CD4-positive, alpha-beta T cell treated with Interleukin-10 for 1 hour (primary cell): Measurements from ENCODE around the gene ANKRD39.
"Not testable (repeated sequence)": the region's sequence is repeated elsewhere in the genome, so short reads cannot be mapped to it uniquely, and the experiment has no call there.

ENCODE experiments used
- DNase-seq: peaks from one replicate; pipeline ENCODE4 v3.0.0-alpha.2; 2020

Gene ANKRD39, protein sequence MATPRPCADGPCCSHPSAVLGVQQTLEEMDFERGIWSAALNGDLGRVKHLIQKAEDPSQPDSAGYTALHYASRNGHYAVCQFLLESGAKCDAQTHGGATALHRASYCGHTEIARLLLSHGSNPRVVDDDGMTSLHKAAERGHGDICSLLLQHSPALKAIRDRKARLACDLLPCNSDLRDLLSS

DNA sequence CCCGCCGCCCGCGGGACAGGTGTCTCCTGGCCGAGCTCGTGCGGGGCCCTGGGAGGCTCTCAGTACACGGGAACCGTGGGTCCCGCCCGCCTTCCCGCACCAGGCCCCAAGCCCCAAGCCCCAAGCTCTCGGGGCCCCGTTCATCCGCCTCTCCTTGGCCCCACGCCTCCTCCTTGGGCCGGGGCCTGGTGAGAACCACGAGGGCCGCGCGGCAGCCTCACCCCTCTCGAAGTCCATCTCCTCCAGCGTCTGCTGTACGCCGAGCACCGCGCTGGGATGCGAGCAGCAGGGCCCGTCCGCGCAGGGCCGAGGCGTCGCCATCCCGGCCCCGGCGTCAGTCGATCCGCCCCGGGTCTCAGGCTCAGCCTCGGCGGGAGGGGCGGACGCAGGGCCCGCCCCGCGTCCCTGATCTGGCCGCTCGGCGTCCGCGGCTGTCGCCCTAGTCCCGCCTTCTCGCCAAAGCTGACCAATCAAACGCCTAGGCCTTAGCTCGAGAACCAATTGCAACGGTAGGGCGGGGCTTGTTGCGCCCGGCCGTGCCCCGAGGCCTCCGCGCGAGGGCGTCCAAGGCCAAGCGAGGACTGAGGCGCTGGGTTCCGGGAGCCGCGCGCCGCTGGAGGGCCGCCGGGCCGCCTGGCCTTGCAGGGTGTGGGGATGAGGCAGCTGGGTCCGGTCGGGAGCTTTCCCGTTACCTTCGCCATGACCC lies at the start of gene ANKRD39:
ANKRD39 (minus strand) TSS at position 350 of the 706 bp plus-strand sequence; CDS start at position 321, 29 bp downstream.
- peak; percentile 99 for DNase-seq

- DNase-seq, result no peak
These were observed 48.9 kb upstream of the ANKRD39 start for GRCh38 chr2:96906729-96907114.

GRCh38 chr2:96903815-96904214 lies 46.0 kb upstream of the ANKRD39 start:
- no peak for DNase-seq

- DNase-seq, result no peak
These were observed 45.5 kb upstream of the ANKRD39 start for GRCh38 chr2:96903318-96903717.

DNA sequence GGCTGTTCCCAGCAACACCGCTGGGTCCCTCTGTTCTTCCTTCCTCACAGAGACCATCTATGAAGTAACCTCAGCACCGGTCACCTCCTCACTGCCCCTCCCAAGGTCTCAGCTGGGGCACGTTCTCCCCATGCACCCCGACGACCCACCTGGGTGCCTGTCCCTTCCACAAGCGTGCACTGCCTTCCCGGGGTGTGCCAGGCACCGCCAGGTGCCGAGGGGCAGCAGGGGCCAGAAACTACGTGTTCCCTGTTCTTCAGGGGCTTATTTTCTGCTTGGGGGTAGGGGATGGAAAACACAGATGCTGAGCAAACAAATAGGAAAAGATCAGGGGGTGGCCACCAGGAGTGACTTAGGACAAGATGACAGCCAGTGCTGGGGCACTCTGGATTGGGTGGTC lies 42.4 kb upstream of the ANKRD39 start:
- no peak for DNase-seq

GRCh38 chr2:96899413-96899741 lies 41.6 kb upstream of the ANKRD39 start:
- no peak for DNase-seq

DNA sequence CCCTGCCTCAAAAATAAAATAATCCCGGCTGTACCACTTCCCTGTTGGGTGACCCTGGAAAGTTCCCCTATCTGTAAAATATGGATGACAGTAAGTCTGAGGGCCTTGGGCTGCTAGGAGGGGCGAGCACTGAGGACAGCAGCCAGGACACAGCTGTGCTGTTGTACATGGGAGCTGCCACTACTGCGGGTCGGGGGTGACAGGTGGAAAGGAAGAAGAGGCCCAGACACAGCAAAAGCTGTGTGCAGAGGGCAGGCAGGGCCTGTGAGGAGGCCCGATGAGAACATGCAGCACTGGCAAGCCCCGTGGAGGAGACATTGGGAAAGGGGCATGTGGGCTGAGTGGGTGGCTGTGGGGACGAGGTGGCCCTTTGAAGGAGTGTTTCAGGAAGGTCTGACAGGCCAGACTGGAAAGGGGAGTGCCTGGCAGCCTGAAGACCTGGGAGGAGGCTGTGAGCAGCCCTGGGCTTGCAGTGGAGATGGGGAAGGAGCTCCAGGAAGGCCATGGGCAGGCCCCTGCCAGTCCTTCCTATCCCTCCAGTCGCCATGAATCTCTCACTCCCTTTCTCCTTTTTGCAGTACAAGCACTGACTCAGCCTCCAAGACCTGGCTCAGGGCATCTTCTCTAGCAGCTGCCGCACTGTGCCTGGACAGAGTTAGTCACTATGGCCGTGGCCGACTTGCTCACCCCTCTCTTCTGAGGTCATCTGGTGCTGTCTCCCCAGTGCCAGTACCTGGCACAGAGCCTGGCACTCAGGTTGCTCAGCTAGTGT lies 41.0 kb upstream of the ANKRD39 start:
- DNase-seq, result no peak

- DNase-seq, result no peak
These were observed 40.3 kb upstream of the ANKRD39 start for GRCh38 chr2:96898135-96898505.

DNA sequence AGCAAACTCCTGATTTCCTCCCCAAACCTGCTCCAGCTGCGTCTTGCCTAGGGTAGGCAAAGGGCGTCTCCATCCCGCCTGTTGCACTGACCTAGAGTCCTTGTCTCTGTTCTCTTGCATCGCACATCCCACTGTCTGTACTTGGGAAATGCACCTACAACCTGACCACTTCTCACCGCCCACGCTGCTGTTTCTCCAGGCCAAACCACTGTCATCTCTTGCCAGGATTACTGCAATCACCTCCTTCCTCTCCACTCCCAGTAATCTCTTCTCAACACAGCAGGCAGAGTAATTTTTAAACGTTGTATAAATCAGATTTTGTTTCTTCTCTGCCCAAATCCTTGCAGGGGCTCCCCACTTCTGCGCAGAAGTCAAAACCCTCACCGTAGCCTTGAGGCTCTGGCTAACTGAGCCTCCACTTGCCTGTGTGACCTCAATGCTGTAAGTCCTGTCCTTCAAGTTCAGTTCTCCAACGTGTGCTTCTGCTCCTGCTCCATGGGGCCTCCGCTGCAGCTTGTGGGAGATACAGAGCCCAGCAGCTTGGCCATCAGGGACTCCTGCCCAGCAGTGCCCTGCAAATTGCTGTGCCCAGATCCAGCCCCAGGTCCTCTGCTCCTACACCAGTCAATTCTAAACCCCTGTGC lies 39.8 kb upstream of the ANKRD39 start:
- no peak for DNase-seq

DNA sequence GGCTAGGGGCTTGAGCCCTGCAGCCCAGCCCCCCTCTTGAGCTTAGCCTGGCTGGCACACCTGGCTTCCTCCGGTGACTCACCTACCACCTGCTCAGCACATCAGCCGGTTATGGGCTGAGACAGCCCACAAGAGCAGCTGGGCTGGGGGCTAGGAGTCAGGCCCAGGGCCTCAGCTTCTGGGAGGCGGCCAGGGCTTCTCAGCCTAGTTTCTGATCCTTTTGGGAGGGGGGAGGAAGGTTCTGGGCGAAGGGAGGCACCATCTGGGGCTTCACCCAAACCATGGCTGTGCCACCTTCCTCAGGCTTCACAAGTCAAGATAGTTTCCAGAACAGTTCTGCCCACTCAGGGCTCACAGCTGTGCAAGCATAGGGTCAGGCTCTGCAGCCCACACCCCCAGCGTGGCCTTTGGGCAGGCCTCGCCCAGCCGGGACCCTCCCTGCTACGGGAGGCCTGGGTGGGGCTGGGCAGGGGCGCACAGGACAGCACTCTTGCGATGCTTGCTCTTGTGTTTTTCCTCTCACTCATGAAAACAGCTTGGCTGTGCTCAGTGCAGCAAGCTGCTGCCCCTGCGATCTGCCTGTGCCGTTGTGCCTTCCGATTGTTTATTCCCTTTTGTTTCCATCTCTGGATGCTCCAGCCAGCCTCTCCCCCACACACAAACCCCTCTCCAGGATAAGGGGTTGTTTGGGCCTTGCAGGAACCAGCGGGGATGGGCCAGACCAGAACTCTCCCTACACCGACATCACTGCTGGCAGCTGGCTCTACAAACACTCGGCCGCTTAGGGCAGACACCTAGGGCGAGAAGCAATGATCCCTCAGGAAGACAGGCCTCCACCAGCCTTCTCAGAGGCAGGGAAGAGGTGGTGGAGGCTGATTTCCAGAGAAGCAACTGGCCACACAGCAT lies 38.2 kb upstream of the ANKRD39 start:
- peak; percentile 15 for DNase-seq

GRCh38 chr2:96895032-96895745 lies 37.4 kb upstream of the ANKRD39 start:
- DNase-seq, result no peak

GRCh38 chr2:96894151-96894531 lies 36.3 kb upstream of the ANKRD39 start:
- DNase-seq, result no peak

DNA sequence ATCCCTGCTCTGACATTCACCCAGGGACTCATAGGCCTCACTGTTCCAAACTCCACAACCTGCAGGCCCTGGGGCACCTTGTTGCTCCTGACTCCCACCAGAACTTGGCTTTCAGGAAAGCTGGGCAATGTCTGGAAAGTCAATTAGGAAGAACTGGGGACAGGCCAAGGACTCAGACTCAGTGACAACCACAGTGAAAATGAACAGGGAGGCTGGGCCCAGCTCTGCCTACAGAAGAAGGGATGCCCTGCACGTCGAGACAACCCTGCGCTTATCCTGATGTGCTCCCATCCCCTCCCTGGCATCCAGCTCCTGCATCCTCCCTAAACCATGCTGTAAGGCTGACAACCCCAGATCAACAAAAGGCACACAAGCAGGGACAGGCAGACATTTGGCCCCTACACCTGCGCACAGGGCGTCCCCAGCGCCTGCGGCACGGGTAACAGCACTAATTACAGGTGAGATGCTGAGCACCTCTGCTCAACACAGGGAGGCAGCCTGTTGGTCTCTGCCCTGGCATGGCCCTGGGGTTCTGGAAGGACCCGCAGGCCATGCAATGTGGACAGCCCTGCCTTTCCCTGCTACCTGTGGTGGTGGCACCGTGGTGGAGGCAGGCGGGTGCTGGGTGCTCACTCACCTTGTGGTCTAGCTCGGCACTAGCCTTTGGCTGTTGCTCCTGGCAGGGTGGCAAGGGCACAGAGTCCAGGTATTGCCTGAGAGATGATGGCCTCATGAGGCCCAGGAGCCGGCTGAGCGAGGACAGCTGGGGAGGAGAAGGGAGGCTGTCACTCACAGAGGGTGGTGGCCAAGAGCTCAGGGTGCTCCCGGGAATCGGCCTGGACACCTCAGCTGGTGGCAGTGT lies 35.7 kb upstream of the ANKRD39 start:
- DNase-seq, result no peak

GRCh38 chr2:96891591-96892333 lies 33.9 kb upstream of the ANKRD39 start:
- peak; percentile 21 for DNase-seq

GRCh38 chr2:96890726-96891385 lies 33.0 kb upstream of the ANKRD39 start:
- no peak for DNase-seq

- no peak for DNase-seq
These were observed 32.4 kb upstream of the ANKRD39 start for GRCh38 chr2:96890252-96890651.

DNA sequence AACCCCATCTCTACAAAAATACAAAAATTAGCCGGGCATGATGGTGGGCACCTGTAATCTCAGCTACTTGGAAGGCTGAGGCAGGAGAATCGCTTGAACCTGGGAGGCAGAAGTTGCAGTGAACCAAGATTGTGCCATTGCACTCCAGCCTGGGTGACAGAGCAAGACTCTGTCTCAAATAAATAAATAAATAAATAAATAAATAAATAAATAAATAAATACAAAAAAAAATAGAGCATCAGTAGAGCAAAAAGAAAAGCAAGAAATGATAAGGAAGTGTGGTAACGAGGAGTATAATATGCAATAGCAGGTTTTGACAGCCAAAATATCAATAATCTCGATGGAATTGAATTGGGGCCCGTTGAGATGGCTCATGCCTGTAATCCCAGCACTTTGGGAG lies 31.7 kb upstream of the ANKRD39 start:
- not testable (repeated sequence) for DNase-seq

DNA sequence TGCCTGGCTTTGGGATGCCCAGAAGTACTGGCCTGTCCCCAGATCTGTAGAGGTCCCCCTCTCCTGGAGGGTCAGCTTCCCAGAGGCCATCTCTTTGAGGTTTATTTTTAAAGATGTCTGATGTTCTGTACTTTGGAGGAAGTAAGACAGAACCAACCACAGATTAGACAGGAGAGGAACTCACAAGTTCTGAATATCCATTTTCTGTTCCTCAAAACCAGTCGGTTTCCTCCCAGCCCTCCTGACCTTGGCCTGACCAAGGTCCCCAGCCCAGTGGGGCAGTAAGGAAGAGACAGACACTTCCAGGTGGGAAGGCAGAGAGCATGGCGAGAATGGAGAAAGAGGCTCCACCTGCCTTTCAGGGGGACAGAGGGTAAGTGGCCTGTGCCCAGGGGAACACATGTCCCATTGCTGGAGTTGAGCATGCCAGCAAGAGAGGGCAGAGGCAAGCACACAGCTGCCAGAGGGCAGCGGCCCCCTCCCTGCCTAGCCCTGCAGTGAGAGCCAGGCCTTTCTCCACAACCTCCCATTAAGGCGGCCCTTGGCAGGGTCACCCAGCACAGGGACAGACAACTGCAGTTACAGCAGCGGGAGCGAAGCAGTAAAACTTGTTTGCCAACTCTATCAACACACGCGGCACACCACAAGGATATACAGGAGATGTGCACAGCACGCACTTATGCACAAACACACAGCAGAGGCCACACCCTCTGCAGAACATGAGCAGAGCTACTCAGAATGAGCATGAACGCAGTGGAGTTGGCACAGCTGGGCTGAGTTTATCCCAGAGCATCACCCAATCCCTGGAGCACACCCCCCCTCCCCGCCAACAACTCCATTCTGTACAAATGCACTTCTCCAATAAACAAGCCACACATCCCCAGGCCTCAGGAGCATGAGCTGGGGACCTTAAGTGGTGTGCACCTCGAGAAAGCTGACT lies 30.5 kb upstream of the ANKRD39 start:
- DNase-seq, result no peak
